ENCODE results near the gene DCAF15.

DCAF15 gene

GRCh38 chr19:13955662-13956364 lies 3.5 kb downstream of the DCAF15 start:
- TF ChIP-seq POLR2A (IDR thresholded peaks at IDR 0.05; ENCODE audit: extremely low read depth, insufficient read length) = no peak
- no peak for TF ChIP-seq MAX (IDR thresholded peaks at IDR 0.05; ENCODE audit: low read depth, low read length)
- TF ChIP-seq, protein P1, sequence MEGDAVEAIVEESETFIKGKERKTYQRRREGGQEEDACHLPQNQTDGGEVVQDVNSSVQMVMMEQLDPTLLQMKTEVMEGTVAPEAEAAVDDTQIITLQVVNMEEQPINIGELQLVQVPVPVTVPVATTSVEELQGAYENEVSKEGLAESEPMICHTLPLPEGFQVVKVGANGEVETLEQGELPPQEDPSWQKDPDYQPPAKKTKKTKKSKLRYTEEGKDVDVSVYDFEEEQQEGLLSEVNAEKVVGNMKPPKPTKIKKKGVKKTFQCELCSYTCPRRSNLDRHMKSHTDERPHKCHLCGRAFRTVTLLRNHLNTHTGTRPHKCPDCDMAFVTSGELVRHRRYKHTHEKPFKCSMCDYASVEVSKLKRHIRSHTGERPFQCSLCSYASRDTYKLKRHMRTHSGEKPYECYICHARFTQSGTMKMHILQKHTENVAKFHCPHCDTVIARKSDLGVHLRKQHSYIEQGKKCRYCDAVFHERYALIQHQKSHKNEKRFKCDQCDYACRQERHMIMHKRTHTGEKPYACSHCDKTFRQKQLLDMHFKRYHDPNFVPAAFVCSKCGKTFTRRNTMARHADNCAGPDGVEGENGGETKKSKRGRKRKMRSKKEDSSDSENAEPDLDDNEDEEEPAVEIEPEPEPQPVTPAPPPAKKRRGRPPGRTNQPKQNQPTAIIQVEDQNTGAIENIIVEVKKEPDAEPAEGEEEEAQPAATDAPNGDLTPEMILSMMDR (IDR thresholded peaks at IDR 0.05; ENCODE audit: low read depth, low read length) = no peak
- no peak for TF ChIP-seq MYC (IDR thresholded peaks at IDR 0.05; ENCODE audit: low read depth, low read length)
- no peak for DNase-seq (ENCODE audit: low read depth)
- no peak overlapping the region for H3K4me3 ChIP-seq (ENCODE audit: low read depth, low read length)

- H3K4me3 ChIP-seq (ENCODE audit: low read depth, low read length) = no peak overlapping the region
- no peak for DNase-seq (ENCODE audit: low read depth)
- TF ChIP-seq, protein P1 (IDR thresholded peaks at IDR 0.05; ENCODE audit: low read depth, low read length) = no peak
- TF ChIP-seq MAX (IDR thresholded peaks at IDR 0.05; ENCODE audit: low read depth, low read length) (no peak), POLR2A (IDR thresholded peaks at IDR 0.05; ENCODE audit: extremely low read depth, insufficient read length) (no peak), MYC (IDR thresholded peaks at IDR 0.05; ENCODE audit: low read depth, low read length) (no peak)
Observed at GRCh38 chr19:13956365-13956744, 4.0 kb downstream of the DCAF15 start.

DNA sequence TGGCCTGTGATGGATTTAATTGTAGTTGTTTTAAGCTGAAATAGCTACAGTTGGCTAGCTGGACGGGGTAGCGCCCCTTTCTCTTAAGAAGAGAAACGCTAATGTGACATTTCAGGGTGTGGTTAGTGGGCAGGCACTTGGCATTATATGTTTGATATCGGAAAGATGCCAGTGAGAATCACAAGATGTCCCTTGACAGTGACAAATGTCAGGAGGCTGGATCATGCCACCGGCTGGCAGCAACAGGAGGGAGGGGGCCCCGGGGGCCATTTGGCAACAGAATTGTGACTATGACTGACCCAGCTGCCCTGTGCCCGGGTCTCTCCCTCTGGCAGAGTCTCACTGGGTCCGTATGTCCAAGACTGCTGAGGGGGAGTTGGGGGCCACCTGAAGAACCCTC lies 4.7 kb downstream of the DCAF15 start:
- no peak for TF ChIP-seq MYC (IDR thresholded peaks at IDR 0.05; ENCODE audit: low read depth, low read length)
- DNase-seq (ENCODE audit: low read depth) = no peak
- H3K4me3 ChIP-seq (ENCODE audit: low read depth, low read length) = no peak overlapping the region

DNA sequence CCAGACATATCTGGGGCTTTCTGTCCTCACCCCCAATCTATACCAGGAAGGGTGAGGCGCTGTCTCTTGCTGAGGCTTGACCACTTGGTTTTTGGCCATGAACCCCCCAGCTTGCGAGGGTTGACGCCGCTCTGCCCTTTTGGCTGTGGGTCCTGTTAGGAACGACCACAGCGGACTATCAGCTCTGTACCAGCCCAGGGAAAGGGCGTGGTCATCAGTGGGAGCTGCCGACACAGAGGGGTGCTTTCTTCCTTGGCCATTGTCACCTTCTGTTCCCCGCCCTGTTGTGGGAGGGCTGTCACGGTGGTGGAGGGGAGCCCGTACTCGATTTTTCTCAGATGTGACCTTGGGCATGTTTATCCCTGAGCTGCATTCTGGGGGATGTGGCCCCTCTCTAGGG lies 5.7 kb downstream of the DCAF15 start:
- DNase-seq (ENCODE audit: low read depth) = no peak
- no peak overlapping the region for H3K4me3 ChIP-seq (ENCODE audit: low read depth, low read length)
- TF ChIP-seq MAX (IDR thresholded peaks at IDR 0.05; ENCODE audit: low read depth, low read length) (no peak), POLR2A (IDR thresholded peaks at IDR 0.05; ENCODE audit: extremely low read depth, insufficient read length) (no peak), MYC (IDR thresholded peaks at IDR 0.05; ENCODE audit: low read depth, low read length) (no peak)
- TF ChIP-seq, protein P1 (IDR thresholded peaks at IDR 0.05; ENCODE audit: low read depth, low read length) = no peak

DNA sequence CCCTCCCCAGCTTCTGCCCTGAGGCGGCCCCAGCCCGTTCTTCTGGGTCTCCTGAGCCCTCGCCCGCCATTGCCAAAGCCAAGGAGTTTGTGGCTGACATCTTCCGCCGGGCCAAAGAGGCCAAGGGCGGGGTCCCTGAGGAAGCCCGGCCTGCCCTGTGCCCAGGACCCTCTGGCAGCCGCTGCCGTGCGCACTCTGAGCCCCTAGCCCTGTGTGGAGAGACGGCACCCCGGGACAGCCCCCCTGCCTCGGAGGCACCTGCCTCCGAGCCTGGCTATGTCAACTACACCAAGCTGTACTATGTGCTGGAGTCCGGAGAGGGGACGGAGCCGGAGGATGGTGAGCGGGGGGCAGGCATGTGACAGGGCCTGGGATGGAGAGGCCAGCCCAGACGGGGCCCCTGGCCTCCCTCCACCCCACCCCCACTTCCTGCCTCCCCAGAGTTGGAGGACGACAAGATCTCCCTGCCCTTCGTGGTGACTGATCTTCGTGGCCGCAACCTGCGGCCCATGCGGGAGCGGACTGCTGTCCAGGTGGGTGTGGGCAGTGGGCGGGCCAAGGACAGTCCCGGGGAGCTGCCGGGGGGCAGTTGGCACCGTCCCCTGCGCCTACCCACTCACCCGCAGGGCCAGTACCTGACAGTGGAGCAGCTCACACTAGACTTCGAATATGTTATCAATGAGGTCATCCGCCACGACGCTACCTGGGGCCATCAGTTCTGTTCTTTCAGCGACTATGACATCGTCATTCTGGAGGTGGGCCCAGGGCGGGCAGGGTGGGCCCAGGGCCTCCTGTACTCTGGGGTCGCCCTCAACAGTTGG lies 7.0 kb downstream of the DCAF15 start:
- no peak for DNase-seq (ENCODE audit: low read depth)
- TF ChIP-seq MYC (IDR thresholded peaks at IDR 0.05; ENCODE audit: low read depth, low read length) = no peak
- TF ChIP-seq MAX (IDR thresholded peaks at IDR 0.05; ENCODE audit: low read depth, low read length) = no peak
- TF ChIP-seq POLR2A (IDR thresholded peaks at IDR 0.05; ENCODE audit: extremely low read depth, insufficient read length) = no peak
- TF ChIP-seq, protein P1 (IDR thresholded peaks at IDR 0.05; ENCODE audit: low read depth, low read length) = no peak
- H3K4me3 ChIP-seq (ENCODE audit: low read depth, low read length) = no peak overlapping the region

All from NB4 (cell line).